Ishikawa (cell line): ENCODE results near the gene DNAJB13.
A peak's percentile ranks its signal among the peaks of the same experiment; 100 is the strongest.

Source experiments
- EP300 ChIP-seq: IDR thresholded peaks from 2 replicates; pipeline ENCODE4 v1.6.1; 2012; ENCODE audit warnings: borderline replicate concordance
- MAX ChIP-seq: IDR thresholded peaks from 2 replicates; pipeline ENCODE4 v1.6.1; 2012
- REST ChIP-seq: IDR thresholded peaks from 2 replicates; pipeline ENCODE4 v1.6.1; 2012; ENCODE audit warnings: low read depth, mild to moderate bottlenecking
- TAF1 ChIP-seq: IDR thresholded peaks from 2 replicates; pipeline ENCODE4 v1.6.1; 2012; ENCODE audit warnings: low read depth, mild to moderate bottlenecking
- TEAD4 ChIP-seq: IDR thresholded peaks from 2 replicates; pipeline ENCODE4 v1.6.1; 2012
- ZBTB7A ChIP-seq: IDR thresholded peaks from 2 replicates; pipeline ENCODE4 v1.6.1; 2012; ENCODE audit warnings: low read depth

- no peak; the same call in 1 of the 2 replicates for TF ChIP-seq EP300
- TF ChIP-seq ZBTB7A = no peak
- no peak for TF ChIP-seq REST
- peak; percentile 30; the same call in 1 of the 2 replicates for TF ChIP-seq TAF1
- TF ChIP-seq TEAD4 = no peak
- no peak; the same call in none of the 2 replicates for TF ChIP-seq MAX
These were observed 31.8 kb downstream of the DNAJB13 start, which contains the start of gene UCP2 for GRCh38 chr11:73982595-73982989.
